PFSK-1 (cell line): Measurements from ENCODE around the gene GUCA2A.

Source experiments
- FOXP2 ChIP-seq: optimal IDR thresholded peaks from 2 replicates; pipeline ENCODE3; 2011; ENCODE audit warnings: borderline replicate concordance, control low read depth, inconsistent platforms; ENCODE audit not compliant: insufficient read depth; ENCODE audit errors: extremely low read length, extremely low read depth
- POLR2AphosphoS5 ChIP-seq: IDR thresholded peaks from 2 replicates; pipeline ENCODE4 v1.6.1; 2012; ENCODE audit warnings: low read depth, mild to moderate bottlenecking, control low read depth, low read length, moderate library complexity
- TAF1 ChIP-seq: IDR thresholded peaks from 2 replicates; pipeline ENCODE4 v1.6.1; 2012; ENCODE audit warnings: low read length, control low read depth, borderline replicate concordance; ENCODE audit not compliant: insufficient read depth

GRCh38 chr1:42163536-42164503 is 725 bp downstream of the GUCA2A start:
- TF ChIP-seq TAF1 (no peak), FOXP2 (no peak), POLR2AphosphoS5 (no peak)
